IPS-NIHi11 (cell line): ENCODE measurements around the gene BCL6B.
"Not testable (repeated sequence)": the region's sequence is repeated elsewhere in the genome, so short reads cannot be mapped to it uniquely, and the experiment has no call there.

Experiments
- DNase-seq: peaks from one replicate; pipeline ENCODE4 v3.0.0; 2012; ENCODE audit warnings: mixed read lengths, low spot score

The BCL6B gene

GRCh38 chr17:7029096-7029495 is 6.2 kb downstream of the BCL6B start:
- DNase-seq: no peak

DNA sequence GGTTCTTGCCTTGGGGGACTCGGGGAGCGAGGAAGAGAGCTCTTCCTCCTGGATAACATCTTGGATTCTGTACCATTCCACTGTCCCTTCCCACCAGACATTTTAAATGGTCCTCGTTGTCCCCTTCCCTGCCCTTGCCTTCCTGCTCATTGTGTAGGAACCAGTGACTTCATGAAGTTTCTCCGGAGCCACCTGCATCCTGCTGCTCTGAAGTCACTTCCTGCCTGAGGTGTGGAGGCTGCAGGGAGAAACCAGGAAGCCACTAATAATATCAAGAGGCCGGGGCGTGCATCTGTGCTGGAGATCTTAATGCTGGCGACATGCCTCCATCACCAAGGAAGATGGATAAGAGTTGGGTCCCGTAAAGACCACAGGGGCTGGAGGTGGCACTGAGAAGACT is 6.8 kb downstream of the BCL6B start:
- no peak for DNase-seq

DNA sequence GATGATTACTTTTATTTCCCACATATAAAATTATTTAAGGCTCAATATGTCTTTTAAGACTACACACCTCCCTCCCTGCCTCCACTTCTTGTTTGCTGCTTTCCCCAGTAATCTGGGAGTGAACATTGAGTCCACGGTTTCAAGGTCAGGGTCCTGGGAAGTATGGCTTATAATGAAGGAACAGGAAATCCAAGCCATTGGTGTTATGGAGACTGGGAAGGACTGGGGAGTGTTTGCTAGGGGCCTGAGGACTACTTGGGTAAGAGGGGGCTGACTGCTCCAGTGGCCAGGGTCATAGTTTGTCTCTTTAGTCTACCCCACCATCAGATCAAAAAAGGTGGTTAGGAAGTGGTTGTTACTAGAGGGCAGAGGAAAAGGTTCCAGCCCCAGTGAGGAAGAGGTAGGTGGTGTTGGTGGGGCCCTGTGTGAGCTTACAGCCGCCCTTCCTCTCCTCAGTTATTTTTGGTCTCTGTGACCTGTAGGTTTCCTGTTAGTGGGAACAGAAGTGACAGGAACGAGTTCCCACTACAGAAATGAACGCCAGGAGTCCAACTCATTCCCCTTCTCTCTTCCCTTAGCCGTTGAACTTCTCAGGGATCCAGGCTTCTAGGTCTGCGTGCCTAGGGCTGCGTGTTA is 12.2 kb downstream of the BCL6B start:
- no peak for DNase-seq

DNA sequence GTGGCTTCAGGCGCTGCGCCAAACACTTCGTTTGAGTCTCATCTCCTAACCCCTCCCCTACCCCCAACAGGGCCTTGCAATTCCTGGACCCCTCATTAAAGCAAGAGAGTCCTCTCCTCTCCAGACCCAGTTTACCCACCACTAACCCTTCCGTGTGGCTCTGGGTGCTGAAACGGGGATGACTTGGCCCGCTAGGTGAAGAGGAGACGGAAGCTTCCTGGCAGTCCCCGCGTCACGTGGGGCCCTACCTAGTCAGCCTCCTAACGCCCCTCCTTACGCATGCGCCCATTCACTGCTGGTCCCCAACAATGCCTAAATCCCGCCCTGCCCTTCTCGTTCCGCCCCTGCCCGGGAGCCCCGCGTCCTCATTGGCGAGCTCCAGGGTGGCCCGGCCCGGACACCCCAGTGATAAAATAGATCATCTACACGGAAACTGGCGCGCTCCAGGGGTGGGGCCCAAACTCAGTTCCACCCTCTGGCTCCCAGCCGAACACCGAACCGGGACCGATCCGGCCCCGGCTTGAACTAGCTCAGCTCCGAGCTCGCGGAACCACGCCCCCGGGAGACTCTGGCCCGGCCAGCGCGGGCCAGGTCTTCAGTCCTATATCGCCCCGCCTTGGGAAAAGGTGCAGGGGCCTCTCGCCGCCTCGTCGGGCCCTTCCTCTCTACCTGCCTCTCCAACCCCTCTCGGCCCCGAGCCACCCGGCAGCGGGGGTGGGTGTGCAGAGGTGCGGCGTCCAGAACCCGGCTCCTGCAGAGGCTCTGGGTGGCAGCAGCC is 12.9 kb downstream of the BCL6B start, which contains the start of gene SLC16A13:
Gene SLC16A13 (plus strand): TSS at position 425 of the 778 bp plus-strand sequence. CDS start 368 bp downstream, outside the sequence.
- peak; percentile 99 for DNase-seq

DNA sequence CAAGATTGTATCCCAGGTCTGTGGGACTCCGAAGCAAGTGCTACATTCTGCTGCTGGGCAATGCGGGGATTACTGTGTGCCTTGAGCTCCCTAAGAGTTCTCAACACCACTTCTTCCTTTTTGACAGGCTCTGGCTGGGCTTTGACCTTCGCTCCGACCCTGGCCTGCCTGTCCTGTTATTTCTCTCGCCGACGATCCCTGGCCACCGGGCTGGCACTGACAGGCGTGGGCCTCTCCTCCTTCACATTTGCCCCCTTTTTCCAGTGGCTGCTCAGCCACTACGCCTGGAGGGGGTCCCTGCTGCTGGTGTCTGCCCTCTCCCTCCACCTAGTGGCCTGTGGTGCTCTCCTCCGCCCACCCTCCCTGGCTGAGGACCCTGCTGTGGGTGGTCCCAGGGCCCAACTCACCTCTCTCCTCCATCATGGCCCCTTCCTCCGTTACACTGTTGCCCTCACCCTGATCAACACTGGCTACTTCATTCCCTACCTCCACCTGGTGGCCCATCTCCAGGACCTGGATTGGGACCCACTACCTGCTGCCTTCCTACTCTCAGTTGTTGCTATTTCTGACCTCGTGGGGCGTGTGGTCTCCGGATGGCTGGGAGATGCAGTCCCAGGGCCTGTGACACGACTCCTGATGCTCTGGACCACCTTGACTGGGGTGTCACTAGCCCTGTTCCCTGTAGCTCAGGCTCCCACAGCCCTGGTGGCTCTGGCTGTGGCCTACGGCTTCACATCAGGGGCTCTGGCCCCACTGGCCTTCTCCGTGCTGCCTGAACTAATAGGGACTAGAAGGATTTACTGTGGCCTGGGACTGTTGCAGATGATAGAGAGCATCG is 15.4 kb downstream of the BCL6B start:
- DNase-seq: no peak

DNA sequence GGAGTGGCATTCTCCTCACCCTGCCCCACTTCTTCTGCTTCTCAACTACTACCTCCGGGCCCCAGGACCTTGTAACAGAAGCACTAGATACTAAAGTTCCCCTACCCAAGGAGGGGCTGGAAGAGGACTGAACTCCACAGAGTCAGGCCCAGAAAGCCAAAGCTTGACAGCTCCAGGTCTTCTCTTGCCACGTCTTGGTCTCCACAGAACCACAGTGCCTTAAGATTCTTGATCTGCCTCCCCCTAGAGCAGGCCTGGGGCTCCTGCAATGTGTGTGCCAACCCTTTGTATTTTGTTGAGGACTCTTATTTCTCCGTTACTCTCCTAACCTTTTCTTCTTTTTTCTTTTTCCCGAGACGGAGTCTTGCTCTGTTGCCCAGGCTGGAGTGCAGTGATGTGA is 17.0 kb downstream of the BCL6B start:
- no peak for DNase-seq

DNA sequence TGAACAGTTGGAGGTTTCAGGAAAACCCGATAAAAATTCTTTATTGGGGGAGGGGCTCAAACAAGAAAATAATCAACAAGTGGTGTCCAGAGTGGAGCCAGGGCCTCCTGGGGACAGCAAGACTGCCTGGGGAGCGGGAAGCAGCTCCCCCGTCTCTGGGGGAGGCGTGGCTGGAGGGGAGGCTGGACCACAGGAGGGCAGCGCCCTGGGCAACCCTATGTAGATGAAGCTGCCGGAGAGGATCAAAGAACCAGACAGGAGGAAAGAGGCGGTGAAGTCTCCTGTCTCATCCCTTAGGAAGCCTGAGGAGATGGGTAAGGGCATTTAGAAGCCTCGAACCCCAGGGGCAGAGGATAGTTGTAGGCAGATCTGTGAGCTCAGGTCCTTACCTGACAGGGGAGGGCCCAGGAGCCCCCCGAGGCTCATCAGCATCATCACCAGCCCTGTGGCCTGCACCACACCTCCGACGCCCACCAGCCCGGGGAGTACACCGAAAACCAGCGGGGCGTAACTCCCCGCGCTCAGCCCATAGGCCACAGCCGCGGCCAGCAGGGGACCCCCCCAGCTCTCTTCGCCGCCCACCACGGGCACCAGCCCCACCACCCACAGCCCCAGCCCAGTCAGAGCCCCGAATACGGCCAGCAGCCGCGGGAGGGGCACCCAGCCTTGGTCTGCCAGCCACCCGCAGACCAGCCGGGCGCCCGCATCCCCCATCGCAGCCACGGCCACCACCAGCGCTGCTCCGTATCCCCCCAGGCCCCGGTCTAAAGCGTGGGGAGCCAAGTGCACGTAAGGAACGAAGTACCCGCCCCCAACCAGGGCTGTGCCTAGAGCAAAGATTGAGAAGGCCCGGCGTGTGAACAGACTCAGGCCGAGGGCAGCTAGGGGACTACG is 19.0 kb downstream of the BCL6B start:
- DNase-seq: peak; percentile 47

DNA sequence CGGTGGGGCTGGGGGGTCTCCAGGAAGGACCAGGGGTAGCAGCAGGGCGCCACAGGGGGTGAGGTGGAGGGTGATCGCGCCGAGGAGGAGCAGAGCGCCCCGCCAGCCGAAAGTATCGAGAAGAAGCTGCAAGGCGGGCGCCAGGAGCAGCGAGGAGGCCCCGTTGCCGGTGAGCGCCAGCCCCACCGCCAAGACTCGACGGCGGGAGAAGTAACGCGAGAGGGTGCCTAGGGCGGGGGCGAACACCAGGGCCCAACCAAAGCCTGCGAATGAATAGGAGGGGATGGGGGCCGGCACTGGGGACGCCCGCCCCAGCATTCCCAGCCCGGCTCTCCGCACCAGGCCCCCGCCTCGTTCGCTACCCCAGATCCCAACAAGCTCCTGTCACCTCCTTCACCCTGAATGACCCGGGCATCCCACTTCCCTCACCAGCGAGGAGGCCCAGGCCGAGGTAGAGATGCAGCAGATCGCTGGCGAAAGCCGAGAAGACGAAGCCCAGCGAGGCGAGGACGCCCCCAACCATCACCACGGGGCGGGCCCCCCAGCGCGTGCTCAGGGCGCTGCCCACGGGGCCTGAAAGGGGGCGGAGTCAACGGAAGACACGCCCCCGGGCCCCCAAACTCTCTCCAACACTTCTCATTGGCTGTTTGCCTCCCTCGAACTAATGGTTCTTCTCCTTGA is 19.8 kb downstream of the BCL6B start:
- DNase-seq: peak; percentile 62

DNA sequence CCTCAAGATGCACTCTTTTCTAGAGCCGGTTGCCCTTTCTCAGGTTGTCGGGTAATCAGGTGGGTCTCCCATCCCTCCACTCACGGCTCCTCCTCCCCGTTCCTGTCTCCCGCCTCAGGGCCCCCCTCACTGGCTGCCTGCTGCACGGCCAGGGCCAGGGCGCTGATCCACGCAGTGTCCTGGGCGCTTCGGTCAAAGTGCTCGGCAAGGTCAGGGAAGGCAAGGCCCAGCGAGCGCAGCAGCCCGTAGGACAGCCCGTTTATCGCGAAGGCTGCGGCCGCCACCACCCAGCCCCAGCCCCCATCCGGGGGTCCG is 20.3 kb downstream of the BCL6B start:
- DNase-seq: no peak

DNA sequence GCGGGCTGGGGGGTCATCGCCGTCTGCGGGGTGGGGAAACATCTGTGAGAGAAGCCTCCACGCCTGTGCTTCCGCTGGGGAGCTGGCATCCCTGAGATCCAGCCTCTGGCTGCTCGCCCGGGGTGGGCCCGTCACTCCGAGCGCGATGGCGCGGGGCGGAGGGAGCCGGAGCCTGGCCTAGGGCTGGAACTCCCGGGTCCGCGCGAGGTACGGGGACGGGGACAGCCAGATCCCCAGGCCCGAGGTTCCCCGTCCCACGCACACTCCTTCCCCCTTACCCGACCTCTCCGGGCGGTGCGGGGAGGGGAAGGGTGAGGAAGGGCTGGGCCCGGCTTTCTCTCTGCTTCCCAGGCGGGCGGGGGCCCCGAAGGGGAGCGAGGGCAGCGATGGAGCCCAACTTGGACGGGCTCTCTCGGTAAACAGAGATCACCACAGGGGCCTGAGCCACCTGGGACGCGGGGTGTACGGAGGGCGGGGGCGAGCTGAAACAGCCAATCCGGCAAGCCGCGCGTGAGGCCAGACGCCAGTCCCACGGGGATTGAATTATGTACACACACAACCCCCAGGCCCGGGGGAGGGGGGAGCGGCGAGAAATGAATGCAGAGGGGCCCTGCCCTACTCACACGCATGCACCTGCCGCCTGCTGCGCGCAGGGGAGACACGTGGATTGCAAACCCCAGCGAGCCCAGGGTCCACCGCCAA is 20.8 kb downstream of the BCL6B start, which contains the start of gene SLC16A11:
Gene SLC16A11 (minus strand): TSS at position 596 of the 702 bp plus-strand sequence. CDS start 579 bp downstream, at position 17.
- DNase-seq: peak; percentile 52

- DNase-seq: no peak
Observed at GRCh38 chr17:7045492-7046126, 22.8 kb downstream of the BCL6B start.

- DNase-seq: peak; percentile 66
Observed at GRCh38 chr17:7046127-7046724, 23.4 kb downstream of the BCL6B start.

GRCh38 chr17:7046725-7047397 is 24.0 kb downstream of the BCL6B start:
- DNase-seq: not testable (repeated sequence)

DNA sequence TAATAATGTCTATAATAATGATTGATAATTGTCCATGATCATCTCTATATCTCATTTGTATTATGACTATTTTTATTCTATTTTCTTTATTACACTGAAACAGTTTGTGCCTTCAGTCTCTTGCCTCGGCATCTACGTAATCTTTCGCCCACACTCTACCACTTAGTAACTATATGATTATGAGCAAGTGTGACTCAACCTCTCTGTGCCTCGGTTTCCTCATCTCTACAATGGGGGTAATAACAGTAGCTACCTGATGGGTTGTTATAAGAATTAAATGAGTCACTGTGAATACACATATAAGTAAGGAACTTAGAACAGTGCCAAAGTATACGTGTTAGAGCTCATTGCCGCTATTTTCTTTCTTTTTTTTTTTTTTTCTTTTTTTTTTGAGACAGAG is 24.7 kb downstream of the BCL6B start:
- DNase-seq: no peak

GRCh38 chr17:7048968-7049367 is 26.1 kb downstream of the BCL6B start:
- DNase-seq: no peak

DNA sequence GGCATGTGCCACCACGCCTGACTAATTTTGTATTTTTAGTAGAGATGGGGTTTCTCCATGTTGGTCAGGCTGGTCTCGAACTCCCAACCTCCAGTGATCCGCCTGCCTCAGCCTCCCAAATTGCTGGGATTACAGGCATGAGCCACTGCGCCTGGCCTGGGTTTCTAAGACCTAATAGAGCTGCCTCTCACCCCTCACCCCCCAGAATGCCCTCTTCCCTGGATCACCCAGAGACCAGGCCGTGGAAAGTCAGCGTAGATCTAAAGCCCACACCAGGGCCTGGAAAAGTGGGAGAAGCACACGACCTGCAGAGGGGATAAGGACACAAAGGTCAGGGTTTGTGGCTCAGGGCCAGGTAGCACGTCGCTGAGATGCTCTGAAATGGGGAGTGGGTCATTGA is 27.7 kb downstream of the BCL6B start:
- not testable (repeated sequence) for DNase-seq

GRCh38 chr17:7056386-7056785 is 33.5 kb downstream of the BCL6B start:
- no peak for DNase-seq

DNA sequence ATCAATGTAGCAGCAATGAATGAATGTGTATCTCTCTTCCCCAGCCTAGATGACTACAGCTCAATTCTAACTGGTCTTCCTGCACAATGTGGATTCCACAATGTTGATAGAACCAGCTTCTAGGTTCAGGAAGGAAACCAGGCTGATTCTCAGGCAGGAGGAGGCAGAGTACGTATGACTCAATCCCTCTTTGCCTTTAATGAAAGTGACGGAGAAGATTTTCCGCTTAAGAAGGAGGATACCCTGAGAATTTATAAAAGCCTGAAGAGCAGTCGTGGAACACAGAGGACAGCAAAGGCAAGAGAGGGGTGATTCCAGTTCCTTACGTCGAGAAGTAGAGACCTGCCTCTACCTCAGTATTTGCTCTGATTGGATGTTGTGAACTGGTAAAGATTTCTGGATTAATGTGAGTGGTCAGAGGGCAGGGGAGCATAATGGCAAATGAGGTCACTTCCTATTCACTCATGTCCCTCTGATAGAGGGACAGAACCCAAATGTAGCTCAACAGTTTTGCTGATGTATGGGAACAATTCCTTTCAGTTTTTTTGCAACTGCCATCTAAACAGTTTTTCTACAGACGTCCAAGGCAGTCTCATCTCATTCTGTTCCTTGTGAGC is 36.1 kb downstream of the BCL6B start:
- DNase-seq: no peak
